K562 (cell line): Measurements from ENCODE around the gene EMX1. TPM values are rescaled to one million over a fixed set of nuclear protein-coding genes. Genes with fewer than 3 reads are reported as not detected.

Experiments used
- ATAC-seq: fragments of 200-7000 bp; cut with Tn5 transposase; 3 replicates; pipeline ENCODE4 v1.9.1; 2020; ENCODE audit warnings: moderate library complexity
- BruUV-seq: library from RNA; stranded (reverse); fragments of 400-500 nt; replicated peaks from 2 replicates; lab custom pipeline; 2021; lab: Mats Ljungman, UMichigan
- CTCF ChIA-PET: fragments of 300-600 bp; formaldehyde crosslinking; extraction: SDS; loops from one replicate; lab custom pipeline; 2021; ENCODE audit warnings: low intra/inter-chr PET ratio; lab: Yijun Ruan, JAX
- POLR2A ChIA-PET: fragments of 300-600, 350-650 bp; sonication (Branson Sonifier 250); formaldehyde crosslinking; extraction: SDS; loops from one replicate; lab custom pipeline; 2021; ENCODE audit warnings: antibody characterized with exemption, inconsistent platforms; lab: Yijun Ruan, JAX
- DNase-seq, 4 experiments: peaks; one replicate each; pipeline versions ENCODE4 v3.0.0 to v3.0.0-alpha.2; 2011 to 2018; ENCODE audit warnings: low spot score in 3 of 4, mixed read lengths in 3 of 4; ENCODE audit errors: extremely low read depth in 1 of 4
- FAIRE-seq: peaks from 2 replicates; lab custom pipeline; 2011; peaks lifted over from hg19 to GRCh38; lab: Jason Lieb, UNC
- H2AFZ ChIP-seq: 2 replicates; pipeline ENCODE4 v1.6.0; 2011; ENCODE audit warnings: low read depth, low read length, control low read depth, inconsistent platforms
- H3K27ac ChIP-seq: fragments of 200-600 bp; 3 replicates; pipeline ENCODE4 v1.8.0; 2011; ENCODE audit warnings: low read depth, mild to moderate bottlenecking, control low read depth, inconsistent platforms, low read length, moderate library complexity, mixed read lengths; ENCODE audit errors: extremely low read depth
- H3K27me3 ChIP-seq, 2 experiments: fragments of 300-600 bp in 1 of 2; 2 replicates in 1 of 2; 3 replicates in 1 of 2; pipeline versions ENCODE4 v1.6.0 to v1.8.0; 2011; ENCODE audit warnings: inconsistent platforms in 2 of 2, low read length in 2 of 2, mild to moderate bottlenecking in 1 of 2, mixed read lengths in 1 of 2, moderate library complexity in 1 of 2; ENCODE audit not compliant: control insufficient read depth in 2 of 2, insufficient read depth in 2 of 2
- H3K36me3 ChIP-seq: fragments of 300-600 bp; 3 replicates; pipeline ENCODE4 v1.8.0; 2011; ENCODE audit warnings: mild to moderate bottlenecking, low read length, inconsistent platforms; ENCODE audit not compliant: control insufficient read depth, insufficient read depth
- H3K4me1 ChIP-seq, 2 experiments: fragments of 200-600 bp in 1 of 2; replicated peaks in 1 of 2; 2 replicates in 1 of 2; 3 replicates in 1 of 2; pipeline versions ENCODE4 v1.5.1 to v1.8.0; 2011; ENCODE audit warnings: inconsistent platforms in 2 of 2, low read length in 2 of 2, mild to moderate bottlenecking in 1 of 2, mixed read lengths in 1 of 2, moderate library complexity in 1 of 2; ENCODE audit not compliant: control insufficient read depth in 2 of 2, insufficient read depth in 2 of 2
- H3K4me2 ChIP-seq: 2 replicates; pipeline ENCODE4 v1.6.1; 2011; ENCODE audit warnings: low read length, control low read depth, inconsistent platforms, mixed read lengths; ENCODE audit not compliant: insufficient read depth
- H3K4me3 ChIP-seq: fragments of 200-600 bp; sonication (generic), shearing (Covaris generic); 2 replicates; pipeline ENCODE4 v1.5.1; 2016; ENCODE audit warnings: control low read depth, inconsistent platforms
- H3K79me2 ChIP-seq: fragments of 200-600 bp; 3 replicates; pipeline ENCODE4 v1.8.0; 2011; ENCODE audit warnings: low read length, inconsistent platforms; ENCODE audit not compliant: control insufficient read depth, insufficient read depth
- H3K9ac ChIP-seq, 2 experiments: 2 replicates each; pipeline versions ENCODE4 v1.6.0 to v1.6.1; 2011; ENCODE audit warnings: low read depth in 2 of 2, low read length in 2 of 2, control low read depth in 1 of 2, inconsistent platforms in 1 of 2, mild to moderate bottlenecking in 1 of 2, mixed read lengths in 1 of 2; ENCODE audit not compliant: insufficient read depth in 1 of 2
- H3K9me1 ChIP-seq: one replicate; pipeline ENCODE4 v1.6.0; 2011; ENCODE audit warnings: inconsistent platforms, mild to moderate bottlenecking, low read length, moderate library complexity; ENCODE audit not compliant: control insufficient read depth, insufficient read depth
- H3K9me3 ChIP-seq: replicated peaks from 2 replicates; pipeline ENCODE4 v1.5.1; 2011; ENCODE audit warnings: low read depth, low read length, inconsistent platforms; ENCODE audit not compliant: control insufficient read depth, insufficient read depth
- H4K20me1 ChIP-seq: replicated peaks from 2 replicates; pipeline ENCODE4 v1.6.1; 2011; ENCODE audit warnings: low read length, inconsistent platforms, mixed read lengths; ENCODE audit not compliant: control insufficient read depth, insufficient read depth
- CEBPB ChIP-seq: fragments of 450-650 bp; IDR thresholded peaks from 2 replicates; pipeline ENCODE4 v1.6.1; 2016; ENCODE audit warnings: missing genetic modification characterization, missing compliant biosample characterization
- CREM ChIP-seq: IDR thresholded peaks from 2 replicates; pipeline ENCODE4 v1.6.1; 2014; ENCODE audit warnings: antibody characterized with exemption, low read depth
- FOXA3 ChIP-seq, 2 experiments: fragments of 450-650 bp in 1 of 2; sonication (generic) in 1 of 2; formaldehyde crosslinking; IDR thresholded peaks in 1 of 2; conservative IDR thresholded peaks in 1 of 2; 2 replicates each; pipeline versions ENCODE4 v1.4.0 to v1.8.0; 2020 to 2022; ENCODE audit warnings: mild to moderate bottlenecking in 2 of 2, missing genetic modification reagents in 1 of 2
- KDM1A ChIP-seq, 2 experiments: fragments of 450-650 bp; IDR thresholded peaks; 2 replicates each; pipeline ENCODE4 v1.6.1; 2016; ENCODE audit warnings: mild to moderate bottlenecking in 2 of 2
- KHSRP ChIP-seq: fragments of 450-650 bp; IDR thresholded peaks from 2 replicates; pipeline ENCODE4 v1.6.1; 2017
- L3MBTL2 ChIP-seq: fragments of 450-650 bp; IDR thresholded peaks from 2 replicates; pipeline ENCODE4 v1.6.1; 2016; ENCODE audit warnings: mild to moderate bottlenecking, moderate library complexity
- MEIS2 ChIP-seq: fragments of 450-650 bp; IDR thresholded peaks from 2 replicates; pipeline ENCODE4 v1.6.1; 2014; ENCODE audit warnings: mild to moderate bottlenecking; ENCODE audit not compliant: partially characterized antibody
- MTA3 ChIP-seq: fragments of 450-650 bp; formaldehyde crosslinking; IDR thresholded peaks from 2 replicates; pipeline ENCODE4 v1.6.1; 2017; ENCODE audit warnings: mild to moderate bottlenecking, borderline replicate concordance
- RFX5 ChIP-seq: IDR thresholded peaks from 2 replicates; pipeline ENCODE4 v1.6.1; 2011; ENCODE audit warnings: low read depth, mild to moderate bottlenecking, improper control_type of control experiment, low read length
- RUNX1 ChIP-seq: sonication (generic); IDR thresholded peaks from 2 replicates; pipeline ENCODE4 v1.6.1; 2016; ENCODE audit warnings: antibody characterized with exemption, low read depth
- ZNF197 ChIP-seq: fragments of 200-800 bp; sonication (Bioruptor generic); IDR thresholded peaks from 2 replicates; pipeline ENCODE4 v1.6.1; 2016; ENCODE audit warnings: low read depth, missing genetic modification characterization, missing compliant biosample characterization
- ZNF444 ChIP-seq: fragments of 250-450 bp; sonication (Bioruptor Pico); IDR thresholded peaks from 2 replicates; pipeline ENCODE4 v1.4.0; 2020; ENCODE audit warnings: mild to moderate bottlenecking, moderate library complexity
- WGBS: fragments of 100-300 bp; shearing (Covaris generic); methylation state at CpG from one replicate; pipeline ENCODE4 v1.1.6; 2016; ENCODE audit warnings: low coverage, mixed read lengths; ENCODE audit not compliant: insufficient coverage; ENCODE audit errors: missing lambda C conversion rate; 5-methylcytosine and 5-hydroxymethylcytosine counted together
- in situ Hi-C: fragments of 300-500 bp; cut with MboI; formaldehyde crosslinking; loops from 4 replicates; pipeline ENCODE4 v1.15.0; 2018; ENCODE audit warnings: inconsistent platforms, mixed read lengths
- intact Hi-C: fragments of 100-400 bp; cut with micrococcal nuclease; formaldehyde crosslinking; loops from 2 replicates; pipeline ENCODE4 v1.14.2; 2022
- polyA plus RNA-seq, 8 experiments: library from polyadenylated mRNA; depleted of rRNA in 4 of 8; stranded (reverse) in 5 of 8; unstranded in 3 of 8; fragments of >200 nt; fragmentation: Nextera tagmentation in 2 of 8; fragmentation: Illumina TruSeq in 1 of 8; extraction: Ambion mirVana in 2 of 8; extraction: Trizol in 1 of 8; gene quantifications; 2 replicates each; pipeline versions ENCODE4 v1.2.1 to v1.2.3, GENCODE V29; 2011 to 2014; ENCODE audit warnings: inconsistent platforms in 1 of 8, missing spikeins in 1 of 8
- total RNA-seq, 7 experiments: library from RNA; depleted of rRNA in 6 of 7; stranded (reverse); fragments of >200 nt in 6 of 7; fragmentation: Illumina TruSeq in 2 of 7; extraction: Trizol in 2 of 7; gene quantifications; 2 replicates each; pipeline versions ENCODE4 v1.2.1 to v1.2.3, GENCODE V29; 2011 to 2021; ENCODE audit warnings: low replicate concordance in 1 of 7
- TF ChIP-seq, protein P1 (sequence below): fragments of 450-650 bp; IDR thresholded peaks from 2 replicates; pipeline ENCODE4 v1.6.1; 2016
- TF ChIP-seq, protein P2 (sequence below): fragments of 450-650 bp; IDR thresholded peaks from 2 replicates; pipeline ENCODE4 v1.6.1; 2016; ENCODE audit warnings: low read depth, mild to moderate bottlenecking, moderate library complexity
- TF ChIP-seq, protein P3 (sequence below): sonication (generic); formaldehyde crosslinking; IDR thresholded peaks from 2 replicates; pipeline ENCODE4 v1.8.1; 2023; ENCODE audit warnings: mild to moderate bottlenecking, missing genetic modification reagents

EMX1 gene
- total and polyA plus RNA-seq, 9 of the 15 experiments (the other 6 are each of a cell fraction or from before 2014, with no cell fraction given) = 0.10 to 0.32 (median 0.21) TPM; not detected in 6

DNA sequence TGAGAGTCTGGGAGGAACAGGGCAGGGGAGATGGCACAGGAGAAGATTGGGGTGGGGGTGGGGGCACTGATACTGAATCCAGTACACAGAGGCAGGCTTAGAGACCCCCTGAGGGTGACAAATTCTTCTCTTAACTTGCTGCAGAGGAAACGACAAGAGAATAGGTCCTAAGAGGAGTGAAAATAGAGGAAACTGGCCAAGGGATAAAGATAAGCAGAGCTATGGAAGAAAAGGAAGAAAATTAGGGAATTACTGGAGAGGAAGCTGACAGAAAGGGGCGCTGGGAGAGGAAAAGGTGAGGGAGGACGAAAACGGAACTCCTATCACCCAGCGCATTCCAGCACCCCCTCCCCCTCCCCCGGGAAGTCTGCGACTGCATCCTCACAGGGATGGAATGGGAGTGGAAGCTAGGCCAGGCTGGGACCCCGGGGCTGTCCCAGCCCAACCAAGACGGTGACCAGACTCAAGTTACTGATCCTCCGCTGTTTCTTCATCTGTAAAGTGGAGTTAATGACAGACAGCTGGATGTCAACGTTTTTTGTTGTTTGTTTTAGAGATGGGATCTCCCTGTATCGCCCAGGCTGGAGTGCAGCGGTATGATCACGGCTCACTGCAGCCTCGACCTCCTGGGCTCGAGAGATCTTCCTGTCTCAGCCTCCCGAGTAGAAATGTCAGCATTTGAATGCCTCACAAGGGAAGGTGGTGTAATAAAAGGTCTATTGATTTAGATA is 2.6 kb upstream of the EMX1 start:
- intact Hi-C loops (no loop called here), in situ Hi-C loops (no loop called here)
- peaks cover 0 to 40% of the 10 kb centered on the region in 2 experiments; a peak in 3 of 5 replicates for H3K4me1 ChIP-seq
- DNase-seq = no peak
- H3K27ac ChIP-seq = no peak overlapping the region
- peaks cover 24% of the 10 kb centered on the region; the same call in 1 of the 2 replicates for H4K20me1 ChIP-seq
- H3K36me3 ChIP-seq = no peaks in the 10 kb centered on the region
- POLR2A ChIA-PET = interaction anchor here (0.6 to 1.2 kb wide), 2 partner anchors 8 to 170 kb away, joined by 3 read pairs; no protein-coding TSS in a partner anchor
- no peak for ATAC-seq
- 0 out of 4 replicates have a peak overlapping the region, but pooled peaks of 1 of the 2 experiments have one; percentile 39 for H3K9ac ChIP-seq
- H2AFZ ChIP-seq = no peak overlapping the region
- TF ChIP-seq FOXA3 (CRISPR knock-in tag; conservative IDR thresholded peaks at IDR 0.05 in 1 of 2, IDR thresholded peaks at IDR 0.05 in 1 of 2) = peak; percentile 56 to 75; a peak in 3 of 4 replicates
- TF ChIP-seq ZNF444 (CRISPR knock-in tag) = 0 out of 2 replicates have a peak, but pooled peaks have one; percentile 30
- TF ChIP-seq L3MBTL2 = no peak
- TF ChIP-seq RUNX1 = no peak
- TF ChIP-seq KDM1A (IDR thresholded peaks at IDR 0.05) = peak in 1 of 2 experiments; percentile 48; a peak in 1 of 4 replicates
- TF ChIP-seq RFX5 = no peak
- TF ChIP-seq, protein P1, sequence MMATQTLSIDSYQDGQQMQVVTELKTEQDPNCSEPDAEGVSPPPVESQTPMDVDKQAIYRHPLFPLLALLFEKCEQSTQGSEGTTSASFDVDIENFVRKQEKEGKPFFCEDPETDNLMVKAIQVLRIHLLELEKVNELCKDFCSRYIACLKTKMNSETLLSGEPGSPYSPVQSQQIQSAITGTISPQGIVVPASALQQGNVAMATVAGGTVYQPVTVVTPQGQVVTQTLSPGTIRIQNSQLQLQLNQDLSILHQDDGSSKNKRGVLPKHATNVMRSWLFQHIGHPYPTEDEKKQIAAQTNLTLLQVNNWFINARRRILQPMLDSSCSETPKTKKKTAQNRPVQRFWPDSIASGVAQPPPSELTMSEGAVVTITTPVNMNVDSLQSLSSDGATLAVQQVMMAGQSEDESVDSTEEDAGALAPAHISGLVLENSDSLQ = peak; percentile 55
- TF ChIP-seq CREM = no peak
- TF ChIP-seq, protein P2, sequence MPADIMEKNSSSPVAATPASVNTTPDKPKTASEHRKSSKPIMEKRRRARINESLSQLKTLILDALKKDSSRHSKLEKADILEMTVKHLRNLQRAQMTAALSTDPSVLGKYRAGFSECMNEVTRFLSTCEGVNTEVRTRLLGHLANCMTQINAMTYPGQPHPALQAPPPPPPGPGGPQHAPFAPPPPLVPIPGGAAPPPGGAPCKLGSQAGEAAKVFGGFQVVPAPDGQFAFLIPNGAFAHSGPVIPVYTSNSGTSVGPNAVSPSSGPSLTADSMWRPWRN = no peak
- TF ChIP-seq MEIS2 = peak; percentile 35
- TF ChIP-seq KHSRP = no peak
- no peak for TF ChIP-seq CEBPB (tag)
- TF ChIP-seq ZNF197 (CRISPR knock-in tag) = no peak
- TF ChIP-seq MTA3 = no peak
- TF ChIP-seq, protein P3, sequence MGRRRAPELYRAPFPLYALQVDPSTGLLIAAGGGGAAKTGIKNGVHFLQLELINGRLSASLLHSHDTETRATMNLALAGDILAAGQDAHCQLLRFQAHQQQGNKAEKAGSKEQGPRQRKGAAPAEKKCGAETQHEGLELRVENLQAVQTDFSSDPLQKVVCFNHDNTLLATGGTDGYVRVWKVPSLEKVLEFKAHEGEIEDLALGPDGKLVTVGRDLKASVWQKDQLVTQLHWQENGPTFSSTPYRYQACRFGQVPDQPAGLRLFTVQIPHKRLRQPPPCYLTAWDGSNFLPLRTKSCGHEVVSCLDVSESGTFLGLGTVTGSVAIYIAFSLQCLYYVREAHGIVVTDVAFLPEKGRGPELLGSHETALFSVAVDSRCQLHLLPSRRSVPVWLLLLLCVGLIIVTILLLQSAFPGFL = no peak
- CTCF ChIA-PET = no interaction called here
- no peak overlapping the region for H3K4me3 ChIP-seq
- H3K9me1 ChIP-seq = no peaks in the 10 kb centered on the region
- peak; percentile 48 for FAIRE-seq
- H3K4me2 ChIP-seq = no peak overlapping the region
- under 1% methylated on average over 16 of the region's 17 CpGs for WGBS
- H3K9me3 ChIP-seq = no peaks in the 10 kb centered on the region
- BruUV-seq = no TSS peak
- no peaks in the 10 kb centered on the region for H3K79me2 ChIP-seq
- H3K27me3 ChIP-seq = peaks cover 50 to 58% of the 10 kb centered on the region in 2 experiments
